H9 (cell line): ENCODE measurements around the gene P2RY14. TPM values are rescaled to one million over a fixed set of nuclear protein-coding genes. Genes with fewer than 3 reads are reported as not detected.

ENCODE experiments used
- DNase-seq: peaks from one replicate; pipeline ENCODE4 v3.0.0-alpha.2; 2017
- H2AFZ ChIP-seq: one replicate; pipeline ENCODE4 v1.6.1; 2013; ENCODE audit warnings: mild to moderate bottlenecking, low read length, control low read depth, moderate library complexity
- H2AK5ac ChIP-seq: 2 replicates; pipeline ENCODE4 v1.6.1; 2013; ENCODE audit warnings: low read length, control low read depth, mixed read lengths; ENCODE audit not compliant: insufficient read length
- H2BK120ac ChIP-seq: one replicate; pipeline ENCODE4 v1.6.1; 2013; ENCODE audit warnings: low read depth, mild to moderate bottlenecking, low read length, control low read depth, inconsistent platforms; ENCODE audit not compliant: poor library complexity, severe bottlenecking
- H2BK12ac ChIP-seq: 2 replicates; pipeline ENCODE4 v1.6.1; 2013; ENCODE audit warnings: low read length, control low read depth, mixed read lengths, low read depth; ENCODE audit not compliant: insufficient read length
- H2BK15ac ChIP-seq: 2 replicates; pipeline ENCODE4 v1.6.1; 2013; ENCODE audit warnings: low read depth, low read length, control low read depth
- H2BK20ac ChIP-seq: one replicate; pipeline ENCODE4 v1.6.1; 2013; ENCODE audit warnings: low read depth, mild to moderate bottlenecking, low read length, control low read depth, inconsistent platforms; ENCODE audit not compliant: poor library complexity, severe bottlenecking
- H2BK5ac ChIP-seq: 2 replicates; pipeline ENCODE4 v1.6.1; 2013; ENCODE audit warnings: low read length, control low read depth, mixed read lengths; ENCODE audit not compliant: insufficient read length
- H3K14ac ChIP-seq: 2 replicates; pipeline ENCODE4 v1.6.1; 2013; ENCODE audit warnings: low read length, control low read depth; ENCODE audit not compliant: insufficient read depth
- H3K18ac ChIP-seq: 2 replicates; pipeline ENCODE4 v1.6.1; 2013; ENCODE audit warnings: low read depth, mild to moderate bottlenecking, mixed read lengths, low read length, control low read depth; ENCODE audit not compliant: insufficient read length
- H3K23ac ChIP-seq: 2 replicates; pipeline ENCODE4 v1.6.1; 2013; ENCODE audit warnings: low read length, control low read depth, mixed read lengths, low read depth; ENCODE audit not compliant: insufficient read length
- H3K23me2 ChIP-seq: 2 replicates; pipeline ENCODE4 v1.6.1; 2013; ENCODE audit warnings: low read depth, mild to moderate bottlenecking, mixed read lengths, low read length, control low read depth; ENCODE audit not compliant: insufficient read length, poor library complexity, severe bottlenecking
- H3K27ac ChIP-seq: 2 replicates; pipeline ENCODE4 v1.5.1; 2013; ENCODE audit warnings: low read length, control low read depth, mixed read lengths, low read depth; ENCODE audit not compliant: insufficient read length
- H3K27me3 ChIP-seq: 2 replicates; pipeline ENCODE4 v1.6.1; 2013; ENCODE audit warnings: low read length, control low read depth, inconsistent platforms; ENCODE audit not compliant: insufficient read depth
- H3K4ac ChIP-seq: 2 replicates; pipeline ENCODE4 v1.6.1; 2013; ENCODE audit warnings: low read depth, mild to moderate bottlenecking, control low read depth, inconsistent platforms, low read length, moderate library complexity
- H3K4me1 ChIP-seq: 2 replicates; pipeline ENCODE4 v1.6.1; 2013; ENCODE audit warnings: low read length, control low read depth, inconsistent platforms; ENCODE audit not compliant: insufficient read depth
- H3K4me2 ChIP-seq: 2 replicates; pipeline ENCODE4 v1.6.1; 2013; ENCODE audit warnings: low read length, control low read depth, mixed read lengths; ENCODE audit not compliant: insufficient read length, insufficient read depth
- H3K56ac ChIP-seq: 2 replicates; pipeline ENCODE4 v1.6.1; 2013; ENCODE audit warnings: low read depth, mild to moderate bottlenecking, mixed read lengths, low read length, control low read depth; ENCODE audit not compliant: insufficient read length
- H3K79me1 ChIP-seq: 2 replicates; pipeline ENCODE4 v1.6.1; 2013; ENCODE audit warnings: low read depth, mild to moderate bottlenecking, moderate library complexity, low read length, control low read depth, inconsistent platforms; ENCODE audit not compliant: insufficient read depth, poor library complexity, severe bottlenecking
- H3K79me2 ChIP-seq: 2 replicates; pipeline ENCODE4 v1.6.1; 2013; ENCODE audit warnings: low read length, control low read depth, inconsistent platforms; ENCODE audit not compliant: insufficient read depth
- H3K9ac ChIP-seq: 2 replicates; pipeline ENCODE4 v1.6.1; 2013; ENCODE audit warnings: low read length, control low read depth, mixed read lengths; ENCODE audit not compliant: insufficient read length; ENCODE audit errors: extremely low read depth
- H3K9me3 ChIP-seq: one replicate; pipeline ENCODE4 v1.6.1; 2013; ENCODE audit warnings: low read depth, low read length, inconsistent platforms; ENCODE audit not compliant: control insufficient read depth
- H3T11ph ChIP-seq: one replicate; pipeline ENCODE4 v1.6.1; 2013; ENCODE audit warnings: mild to moderate bottlenecking, low read length, control low read depth, inconsistent platforms
- H4K20me1 ChIP-seq: one replicate; pipeline ENCODE4 v1.6.1; 2013; ENCODE audit not compliant: control insufficient read depth, insufficient read length, insufficient read depth
- H4K5ac ChIP-seq: 2 replicates; pipeline ENCODE4 v1.6.1; 2013; ENCODE audit warnings: low read depth, mild to moderate bottlenecking, mixed read lengths, low read length, control low read depth; ENCODE audit not compliant: insufficient read length
- H4K8ac ChIP-seq: replicated peaks from 2 replicates; pipeline ENCODE4 v1.6.1; 2013; ENCODE audit warnings: low read length, control low read depth, mixed read lengths, low read depth; ENCODE audit not compliant: insufficient read length
- H4K91ac ChIP-seq: 2 replicates; pipeline ENCODE4 v1.6.1; 2013; ENCODE audit warnings: low read depth, mild to moderate bottlenecking, moderate library complexity, mixed read lengths, low read length, control low read depth; ENCODE audit not compliant: insufficient read length
- H3K27ac Mint-ChIP-seq, 3 experiments: 2 replicates in 2 of 3; 3 replicates in 1 of 3; pipeline ENCODE4 v1.8.0; 2020 to 2021; ENCODE audit warnings: mixed read lengths in 3 of 3, mild to moderate bottlenecking in 1 of 3, moderate library complexity in 1 of 3
- H3K27me3 Mint-ChIP-seq: 2 replicates; pipeline ENCODE4 v1.8.0; 2021; ENCODE audit warnings: low read depth, mild to moderate bottlenecking, moderate library complexity, mixed read lengths
- H3K36me3 Mint-ChIP-seq, 3 experiments: 2 replicates in 2 of 3; 3 replicates in 1 of 3; pipeline ENCODE4 v1.8.0; 2020 to 2021; ENCODE audit warnings: low read depth in 3 of 3, mixed read lengths in 3 of 3; ENCODE audit not compliant: insufficient read depth in 1 of 3
- H3K4me1 Mint-ChIP-seq, 2 experiments: 2 replicates each; pipeline ENCODE4 v1.8.0; 2020; ENCODE audit warnings: mixed read lengths in 2 of 2
- H3K4me3 Mint-ChIP-seq, 2 experiments: 2 replicates in 1 of 2; 3 replicates in 1 of 2; pipeline ENCODE4 v1.8.0; 2020 to 2021; ENCODE audit warnings: mild to moderate bottlenecking in 2 of 2, mixed read lengths in 2 of 2, moderate library complexity in 1 of 2
- H3K9me3 Mint-ChIP-seq, 2 experiments: 2 replicates in 1 of 2; 3 replicates in 1 of 2; pipeline ENCODE4 v1.8.0; 2020; ENCODE audit warnings: mild to moderate bottlenecking in 2 of 2, mixed read lengths in 2 of 2, moderate library complexity in 1 of 2
- CTCF ChIP-seq: fragments of 200-600 bp; sonication (generic); conservative IDR thresholded peaks from 3 replicates; pipeline ENCODE4 v1.8.0; 2021; ENCODE audit warnings: antibody characterized with exemption, mild to moderate bottlenecking
- WGBS: extraction: QIAGEN DNeasy Blood & Tissue Kit; methylation state at CpG from one replicate; pipeline ENCODE4 v1.1.7; 2013; ENCODE audit warnings: missing lambda C conversion rate, low lambda C conversion rate, mixed read lengths; ENCODE audit not compliant: insufficient read length; ENCODE audit errors: extremely low coverage; 5-methylcytosine and 5-hydroxymethylcytosine counted together
- total RNA-seq: library from RNA; stranded (reverse); gene quantifications from 2 replicates; pipeline ENCODE4 v1.2.1, GENCODE V29; 2021

Gene P2RY14
- total RNA-seq, 1 experiment from 2014 or later, result not detected

- Histone ChIP-seq H3K23ac (no peak overlapping the region), H3K79me1 (no peaks in the 10 kb centered on the region), H3K56ac (no peak overlapping the region), H2BK20ac (no peak overlapping the region), H2BK12ac (no peak overlapping the region), H4K8ac (no peak overlapping the region), H4K20me1 (no peaks in the 10 kb centered on the region), H3K9me3 (no peaks in the 10 kb centered on the region), H2AFZ (no peak overlapping the region), H2BK15ac (no peak overlapping the region), H2BK120ac (no peak overlapping the region), H3K4me2 (no peak overlapping the region), H2BK5ac (no peak overlapping the region), H3K27ac (no peak overlapping the region), H2AK5ac (no peak overlapping the region), H3K23me2 (no peaks in the 10 kb centered on the region), H4K5ac (no peak overlapping the region), H4K91ac (no peak overlapping the region), H3K18ac (no peak overlapping the region), H3K27me3 (no peaks in the 10 kb centered on the region), H3T11ph (no peak overlapping the region), H3K4me1 (no peaks in the 10 kb centered on the region; the same call in 1 of the 2 replicates), H3K14ac (no peak overlapping the region), H3K9ac (no peak overlapping the region), H3K79me2 (no peaks in the 10 kb centered on the region), H3K4ac (no peak overlapping the region)
- no peak overlapping the region for H3K4me3 Mint-ChIP-seq
- TF ChIP-seq CTCF, result no peak
- no peaks in the 10 kb centered on the region for H3K9me3 Mint-ChIP-seq
- no peaks in the 10 kb centered on the region for H3K27me3 Mint-ChIP-seq
- H3K4me1 Mint-ChIP-seq, result peaks cover 42 to 43% of the 10 kb centered on the region in 2 experiments
- H3K27ac Mint-ChIP-seq, result peak overlapping the region in 2 of 3 experiments; percentile 32 to 48; a peak in 4 of 7 replicates
- WGBS, result no CpG with 5 or more reads among the region's 5 CpGs
- no peak for DNase-seq
- H3K36me3 Mint-ChIP-seq, result no peaks in the 10 kb centered on the region
Measured at GRCh38 chr3:151314593-151314992, 36.3 kb upstream of the P2RY14 start.
